Activated naive CD4-positive, alpha-beta T cell treated with anti-CD3 and anti-CD28 coated beads for 36 hours (primary cell): ENCODE results near the gene S1PR4. TPM values are rescaled to one million over a fixed set of nuclear protein-coding genes. Genes with fewer than 3 reads are reported as not detected.

Source experiments
- CTCF ChIA-PET: fragments of 350-600 bp; sonication (Branson Sonifier 250); formaldehyde crosslinking; loops from one replicate; lab custom pipeline; 2021; ENCODE audit warnings: antibody characterized with exemption; lab: Charles Lee
- DNase-seq: peaks from one replicate; pipeline ENCODE4 v3.0.0-alpha.2; 2020
- H3K27ac Mint-ChIP-seq: one replicate; pipeline ENCODE4 v1.8.0; 2021; ENCODE audit warnings: mild to moderate bottlenecking, mixed read lengths
- H3K27me3 Mint-ChIP-seq: one replicate; pipeline ENCODE4 v1.8.0; 2021; ENCODE audit warnings: low read depth, mixed read lengths
- H3K36me3 Mint-ChIP-seq: one replicate; pipeline ENCODE4 v1.8.0; 2021; ENCODE audit warnings: low read depth, mixed read lengths
- H3K4me1 Mint-ChIP-seq: one replicate; pipeline ENCODE4 v1.8.0; 2021; ENCODE audit warnings: low read depth, mixed read lengths
- H3K4me3 Mint-ChIP-seq: one replicate; pipeline ENCODE4 v1.8.0; 2021; ENCODE audit warnings: mild to moderate bottlenecking, moderate library complexity, mixed read lengths
- H3K9me3 Mint-ChIP-seq: one replicate; pipeline ENCODE4 v1.8.0; 2021; ENCODE audit warnings: mixed read lengths
- intact Hi-C: fragments of 100-400 bp; cut with micrococcal nuclease; formaldehyde crosslinking; loops from one replicate; pipeline ENCODE4 v1.15.1; 2023
- total RNA-seq, 2 experiments: library from RNA; stranded (reverse); gene quantifications; one replicate each; pipeline ENCODE4 v1.2.3, GENCODE V29; 2021

The S1PR4 gene
- total RNA-seq, 2 experiments from 2014 or later: 22.4 to 24.1 TPM

GRCh38 chr19:3224346-3225168 is 46.0 kb downstream of the S1PR4 start, which contains the start of gene CELF5:
CELF5 (plus strand) TSS chr19:3224661; CDS start chr19:3224740, 79 bp downstream.
- CTCF ChIA-PET: interaction anchor here (0.5 to 1.3 kb wide), 4 partner anchors 26 to 119 kb away, joined by 3 to 4 read pairs (median 3); no protein-coding TSS in a partner anchor
- intact Hi-C loops: no loop called here
- peaks cover 35% of the 10 kb centered on the region for H3K27me3 Mint-ChIP-seq
- no peaks in the 10 kb centered on the region for H3K36me3 Mint-ChIP-seq
- no peak within 1 kb of the TSS for H3K4me3 Mint-ChIP-seq
- no peaks in the 10 kb centered on the region for H3K4me1 Mint-ChIP-seq
- peak; percentile 55 for DNase-seq
- no peaks in the 10 kb centered on the region for H3K9me3 Mint-ChIP-seq
- no peak within 1 kb of the TSS for H3K27ac Mint-ChIP-seq

GRCh38 chr19:3225169-3225485 is 46.6 kb downstream of the S1PR4 start:
- intact Hi-C loops: no loop called here
- H3K27me3 Mint-ChIP-seq: peaks cover 36% of the 10 kb centered on the region

GRCh38 chr19:3225677-3226093 is 47.1 kb downstream of the S1PR4 start:
- Mint-ChIP-seq H3K36me3 (no peaks in the 10 kb centered on the region), H3K4me3 (no peak overlapping the region), H3K27me3 (peaks cover 36% of the 10 kb centered on the region), H3K9me3 (no peaks in the 10 kb centered on the region), H3K4me1 (no peaks in the 10 kb centered on the region), H3K27ac (no peak overlapping the region)
- DNase-seq: no peak
- CTCF ChIA-PET: no interaction called here
- intact Hi-C loops: no loop called here

More at GRCh38 chr19:3225169-3225485, 46.6 kb downstream of the S1PR4 start:
- Mint-ChIP-seq H3K36me3 (no peaks in the 10 kb centered on the region), H3K9me3 (no peaks in the 10 kb centered on the region), H3K27ac (no peak overlapping the region), H3K4me1 (no peaks in the 10 kb centered on the region), H3K4me3 (no peak overlapping the region)
- no peak for DNase-seq
- CTCF ChIA-PET: interaction anchor here (0.5 to 1.3 kb wide), 3 partner anchors 28 to 120 kb away, joined by 3 to 4 read pairs (median 3); no protein-coding TSS in a partner anchor

- no peak for DNase-seq
- no peak overlapping the region for H3K27ac Mint-ChIP-seq
- no peaks in the 10 kb centered on the region for H3K9me3 Mint-ChIP-seq
- intact Hi-C loops: no loop called here
- H3K36me3 Mint-ChIP-seq: no peaks in the 10 kb centered on the region
- CTCF ChIA-PET: no interaction called here
- H3K4me1 Mint-ChIP-seq: no peaks in the 10 kb centered on the region
- peaks cover 38% of the 10 kb centered on the region for H3K27me3 Mint-ChIP-seq
- no peak overlapping the region for H3K4me3 Mint-ChIP-seq
These were observed 48.6 kb downstream of the S1PR4 start for GRCh38 chr19:3227054-3227626.

- Mint-ChIP-seq H3K4me3 (no peak overlapping the region), H3K4me1 (no peaks in the 10 kb centered on the region), H3K9me3 (no peaks in the 10 kb centered on the region), H3K27ac (no peak overlapping the region), H3K36me3 (no peaks in the 10 kb centered on the region), H3K27me3 (peaks cover 33% of the 10 kb centered on the region)
- CTCF ChIA-PET: interaction anchor here (1.2 to 1.6 kb wide), 2 partner anchors 19 to 21 kb away, joined by 3 read pairs; no protein-coding TSS in a partner anchor
- DNase-seq: no peak
- intact Hi-C loops: no loop called here
These were observed 50.8 kb downstream of the S1PR4 start for GRCh38 chr19:3229346-3229743.

Other genes starting within 250 kb of the S1PR4 start
- 1 to 10 TPM; 3.7 to 3.9 TPM for gene ZNF77, start 233.8 kb upstream of the S1PR4 start, total RNA-seq
- 1 to 10 TPM in 1 of 2 experiments, under 1 TPM in 1; 0.52 to 1.6 TPM for gene TLE6, start 201.2 kb upstream of the S1PR4 start, total RNA-seq
- gene TLE2, start 149.5 kb upstream of the S1PR4 start, total RNA-seq: 1 to 10 TPM; 6.5 to 7.2 TPM
- 100 to 1,000 TPM; 326 to 354 TPM for gene TLE5, start 116.3 kb upstream of the S1PR4 start, total RNA-seq
- gene GNA11, start 84.4 kb upstream of the S1PR4 start, total RNA-seq: 10 to 100 TPM; 10.9 to 11.2 TPM
- 10 to 100 TPM; 26.6 to 28.4 TPM for gene GNA15, start 42.7 kb upstream of the S1PR4 start, total RNA-seq
- gene NCLN, start 7.2 kb downstream of the S1PR4 start, total RNA-seq: 10 to 100 TPM; 38.4 to 42.9 TPM
- gene CELF5, start 45.9 kb downstream of the S1PR4 start, total RNA-seq: not detected
- 10 to 100 TPM; 11.9 to 12.8 TPM for gene NFIC, start 187.8 kb downstream of the S1PR4 start, total RNA-seq